HG03460 (cell line): ENCODE data around the gene CEP290.

ENCODE experiments used
- ATAC-seq: cut with Tn5 transposase; IDR thresholded peaks from one replicate; pipeline ENCODE4 v1.9.1; 2021; ENCODE audit not compliant: unreplicated experiment

CEP290 gene, protein sequence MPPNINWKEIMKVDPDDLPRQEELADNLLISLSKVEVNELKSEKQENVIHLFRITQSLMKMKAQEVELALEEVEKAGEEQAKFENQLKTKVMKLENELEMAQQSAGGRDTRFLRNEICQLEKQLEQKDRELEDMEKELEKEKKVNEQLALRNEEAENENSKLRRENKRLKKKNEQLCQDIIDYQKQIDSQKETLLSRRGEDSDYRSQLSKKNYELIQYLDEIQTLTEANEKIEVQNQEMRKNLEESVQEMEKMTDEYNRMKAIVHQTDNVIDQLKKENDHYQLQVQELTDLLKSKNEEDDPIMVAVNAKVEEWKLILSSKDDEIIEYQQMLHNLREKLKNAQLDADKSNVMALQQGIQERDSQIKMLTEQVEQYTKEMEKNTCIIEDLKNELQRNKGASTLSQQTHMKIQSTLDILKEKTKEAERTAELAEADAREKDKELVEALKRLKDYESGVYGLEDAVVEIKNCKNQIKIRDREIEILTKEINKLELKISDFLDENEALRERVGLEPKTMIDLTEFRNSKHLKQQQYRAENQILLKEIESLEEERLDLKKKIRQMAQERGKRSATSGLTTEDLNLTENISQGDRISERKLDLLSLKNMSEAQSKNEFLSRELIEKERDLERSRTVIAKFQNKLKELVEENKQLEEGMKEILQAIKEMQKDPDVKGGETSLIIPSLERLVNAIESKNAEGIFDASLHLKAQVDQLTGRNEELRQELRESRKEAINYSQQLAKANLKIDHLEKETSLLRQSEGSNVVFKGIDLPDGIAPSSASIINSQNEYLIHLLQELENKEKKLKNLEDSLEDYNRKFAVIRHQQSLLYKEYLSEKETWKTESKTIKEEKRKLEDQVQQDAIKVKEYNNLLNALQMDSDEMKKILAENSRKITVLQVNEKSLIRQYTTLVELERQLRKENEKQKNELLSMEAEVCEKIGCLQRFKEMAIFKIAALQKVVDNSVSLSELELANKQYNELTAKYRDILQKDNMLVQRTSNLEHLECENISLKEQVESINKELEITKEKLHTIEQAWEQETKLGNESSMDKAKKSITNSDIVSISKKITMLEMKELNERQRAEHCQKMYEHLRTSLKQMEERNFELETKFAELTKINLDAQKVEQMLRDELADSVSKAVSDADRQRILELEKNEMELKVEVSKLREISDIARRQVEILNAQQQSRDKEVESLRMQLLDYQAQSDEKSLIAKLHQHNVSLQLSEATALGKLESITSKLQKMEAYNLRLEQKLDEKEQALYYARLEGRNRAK (N-terminal part only)

GRCh38 chr12:88141774-88142609, at the start of gene CEP290, which contains the start of gene TMTC3:
Gene CEP290 (minus strand): TSS chr12:88142088. CDS start chr12:88141307, 781 bp downstream.
Gene TMTC3 (plus strand): TSS chr12:88142307. CDS start chr12:88148316, 6,009 bp downstream.
- ATAC-seq = peak; percentile 94

- ATAC-seq = no peak
Measured at GRCh38 chr12:88188180-88188579, 46.3 kb upstream of the CEP290 start.

DNA sequence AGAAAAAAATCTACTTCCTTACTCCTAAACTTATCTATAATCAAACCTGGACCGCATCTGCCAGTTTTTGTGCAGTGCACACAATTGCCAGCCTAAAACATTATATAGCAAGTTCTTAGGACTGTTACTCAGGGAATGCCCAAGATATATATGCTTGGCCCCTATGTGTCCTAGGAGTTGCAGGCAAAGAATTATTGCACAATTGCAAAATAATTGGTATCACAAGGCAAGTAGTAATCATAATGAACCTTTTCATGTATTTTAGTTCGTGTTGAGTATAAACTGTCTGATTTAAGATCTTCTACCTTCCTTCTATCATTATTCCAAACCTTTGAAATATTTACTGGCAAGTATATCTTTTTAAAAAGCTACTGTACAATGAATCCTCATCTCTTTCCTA, 45.7 kb upstream of the CEP290 start:
- no peak for ATAC-seq

DNA sequence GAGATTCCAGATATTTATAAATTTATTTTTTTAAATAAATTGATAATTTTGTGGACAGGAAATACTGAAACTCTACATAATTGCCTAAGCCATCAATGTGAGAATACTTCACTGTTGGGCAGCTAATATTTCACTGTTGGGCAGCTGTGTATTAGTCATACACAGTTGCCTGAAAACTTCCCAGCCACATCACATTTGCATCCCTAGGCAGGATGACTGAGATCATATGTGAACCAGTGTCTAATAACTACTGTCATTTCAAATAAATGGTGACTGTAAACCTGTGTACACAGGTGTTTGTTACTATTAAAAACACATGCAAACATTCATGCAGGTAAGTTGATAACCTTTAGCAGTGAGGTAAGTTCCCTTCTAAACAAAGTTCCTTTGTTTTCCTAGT, 44.1 kb upstream of the CEP290 start:
- peak; percentile 97 for ATAC-seq

DNA sequence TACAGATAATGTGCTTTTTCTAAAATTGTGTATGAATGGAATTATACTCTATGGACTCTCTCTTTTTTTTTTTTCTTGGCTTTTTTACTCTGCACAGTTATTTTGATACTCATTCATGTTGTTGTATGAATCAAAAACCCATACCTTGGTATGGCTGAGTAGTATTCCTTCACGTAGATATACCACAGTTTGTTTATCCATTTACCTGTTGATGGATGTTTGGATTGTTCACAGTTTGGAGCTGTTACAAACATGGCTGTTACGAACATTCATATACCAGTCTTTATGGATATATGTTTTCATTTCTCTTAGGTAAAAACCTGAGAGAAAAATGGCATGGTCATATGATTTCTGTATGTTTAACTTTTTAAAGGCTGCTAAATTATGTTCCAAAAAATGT, 43.4 kb upstream of the CEP290 start:
- ATAC-seq = no peak

DNA sequence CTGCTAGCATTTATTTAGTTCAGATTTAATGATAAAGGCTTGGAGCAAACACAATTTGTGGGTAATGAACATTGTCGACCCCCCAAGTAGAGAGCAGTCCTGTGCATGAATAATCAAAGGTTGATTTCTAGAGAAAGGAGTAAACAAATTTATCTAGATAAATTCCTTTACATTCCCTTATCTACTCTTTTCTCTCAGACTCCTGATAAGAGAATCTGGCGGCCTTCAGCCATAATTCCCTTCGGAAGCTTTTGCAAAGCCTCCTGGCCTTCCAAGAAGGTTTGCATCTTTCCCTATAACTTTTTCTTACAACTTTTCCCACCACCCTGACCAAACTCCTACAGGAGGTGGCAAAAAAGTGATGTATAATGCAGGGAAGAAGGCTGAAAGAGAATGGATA, 42.3 kb upstream of the CEP290 start:
- no peak for ATAC-seq

GRCh38 chr12:88182416-88182815, 40.5 kb upstream of the CEP290 start:
- no peak for ATAC-seq

DNA sequence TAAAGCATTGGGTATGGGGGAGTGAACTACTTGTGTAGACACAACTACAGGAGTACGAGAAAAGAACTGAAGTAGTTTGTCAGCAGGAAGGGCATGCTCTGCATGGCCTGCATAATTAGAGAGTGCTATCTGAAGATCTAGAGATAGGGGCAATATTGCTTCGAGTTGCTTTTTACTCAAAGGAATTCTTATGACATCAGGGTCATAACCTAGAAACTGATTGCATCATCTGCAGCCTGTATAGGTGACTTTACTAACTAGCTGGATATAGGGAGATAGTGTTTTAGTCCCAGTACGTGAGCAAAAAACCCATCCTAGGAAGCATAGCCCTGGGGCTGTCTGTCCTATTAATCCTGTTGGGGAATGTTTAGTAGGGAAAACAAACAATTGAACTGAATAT, 40.0 kb upstream of the CEP290 start:
- ATAC-seq = no peak

DNA sequence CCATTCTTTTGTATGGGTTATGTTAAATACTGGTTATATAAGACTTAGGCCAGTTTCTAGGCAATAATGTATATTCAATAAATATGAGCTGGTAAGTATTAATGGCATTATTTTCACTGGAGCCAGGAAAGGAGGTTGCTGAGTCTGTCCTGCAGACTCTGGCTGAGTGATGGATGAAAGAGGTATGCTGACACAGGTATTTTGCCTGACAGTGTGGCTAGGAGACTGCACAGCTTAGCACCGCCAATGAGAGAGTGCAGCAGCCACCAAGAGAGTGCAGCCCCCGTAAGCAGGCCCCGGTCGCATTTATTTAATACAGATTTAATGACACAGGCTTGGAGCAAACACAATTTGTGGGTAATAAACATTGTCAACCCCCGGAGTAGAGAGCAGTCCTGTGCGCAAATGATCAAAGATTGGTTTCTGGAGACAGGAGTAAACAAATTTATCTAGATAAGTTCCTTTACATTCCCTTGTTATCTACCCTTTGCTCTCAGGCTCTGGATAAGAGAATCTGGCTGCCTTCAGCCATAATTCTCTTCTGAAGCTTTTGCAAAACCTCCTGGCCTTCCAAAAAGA, 37.6 kb upstream of the CEP290 start:
- no peak for ATAC-seq

GRCh38 chr12:88175544-88175943, 33.7 kb upstream of the CEP290 start:
- no peak for ATAC-seq

DNA sequence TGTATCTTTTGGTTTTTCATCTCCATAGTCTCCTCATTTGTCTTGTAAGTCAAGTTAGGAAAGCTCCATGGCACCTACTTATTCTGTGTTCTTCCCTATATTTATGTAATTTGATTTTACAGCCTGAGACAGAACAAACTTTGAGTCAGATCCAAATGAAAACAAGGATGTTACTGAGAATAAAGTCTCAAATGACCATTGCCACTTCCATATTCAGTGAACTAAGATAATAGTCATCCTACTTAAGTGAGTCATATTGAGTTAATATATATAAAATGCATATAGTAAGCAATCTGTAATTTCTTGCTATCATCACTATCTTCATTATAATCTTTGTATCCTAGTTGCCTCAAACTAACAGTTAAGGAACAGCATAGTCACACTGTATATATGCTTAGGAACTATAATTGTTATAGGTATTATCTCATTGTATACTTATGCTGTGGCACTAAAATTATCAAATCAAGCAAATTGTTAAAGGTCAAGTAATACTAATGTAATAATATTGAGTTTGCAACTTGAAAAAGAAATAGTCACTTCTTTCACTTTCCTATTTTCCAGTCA, 31.0 kb upstream of the CEP290 start:
- no peak for ATAC-seq

GRCh38 chr12:88167384-88167783, 25.5 kb upstream of the CEP290 start:
- no peak for ATAC-seq

DNA sequence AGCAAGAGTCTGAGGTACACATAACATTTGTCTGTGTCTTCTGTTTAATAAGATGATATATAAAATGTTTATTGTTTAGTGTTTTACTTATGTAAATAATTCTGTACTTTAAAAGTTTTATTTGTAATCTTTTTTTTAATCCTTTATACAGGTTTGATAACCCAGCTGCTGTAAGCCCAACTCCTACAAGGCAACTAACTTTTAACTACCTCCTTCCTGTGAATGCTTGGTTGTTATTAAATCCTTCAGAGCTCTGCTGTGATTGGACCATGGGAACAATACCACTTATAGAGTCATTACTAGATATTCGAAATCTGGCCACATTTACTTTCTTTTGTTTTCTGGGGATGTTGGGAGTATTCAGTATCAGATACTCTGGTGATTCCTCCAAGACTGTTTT, 24.3 kb upstream of the CEP290 start:
- ATAC-seq = no peak

DNA sequence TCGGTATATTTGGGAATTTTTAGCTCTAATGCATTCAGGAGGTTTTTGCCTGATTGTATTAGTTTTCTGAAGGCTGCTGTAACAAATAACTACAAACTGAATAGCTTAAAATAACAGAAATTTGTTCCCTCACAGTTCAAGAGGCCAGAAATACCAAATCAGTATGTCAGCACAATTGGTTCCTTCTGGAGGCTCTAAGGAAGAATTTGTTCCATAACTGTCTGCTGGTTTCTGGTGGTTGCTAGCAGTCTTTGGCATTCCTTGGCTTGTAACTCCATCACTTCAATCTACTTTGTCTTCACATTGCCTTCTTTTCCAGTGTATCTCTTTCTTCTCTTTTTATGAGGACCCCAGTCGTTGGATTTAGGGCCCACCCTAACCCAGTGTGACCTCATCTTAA, 21.5 kb upstream of the CEP290 start:
- no peak for ATAC-seq

GRCh38 chr12:88156075-88156654, 14.3 kb upstream of the CEP290 start:
- ATAC-seq = no peak

DNA sequence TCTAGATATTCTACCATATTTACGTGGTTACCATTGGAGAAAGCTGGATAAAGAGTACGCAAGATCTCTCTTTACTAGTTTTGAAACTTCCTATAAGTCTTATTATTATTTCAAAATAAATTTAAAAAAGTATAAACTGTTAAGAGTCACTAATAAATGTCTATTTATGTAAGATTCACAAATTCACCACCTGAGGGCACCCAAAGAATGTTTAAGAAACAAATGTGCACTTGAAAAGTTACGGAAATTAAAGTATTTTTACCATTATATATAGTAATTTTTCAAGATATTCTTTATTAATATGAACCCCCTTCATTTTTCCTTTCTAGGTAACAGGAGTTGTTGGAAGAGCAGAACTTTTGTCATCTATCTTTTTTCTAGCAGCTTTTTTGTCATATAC, 12.1 kb upstream of the CEP290 start:
- no peak for ATAC-seq

- no peak for ATAC-seq
Measured at GRCh38 chr12:88150063-88150462, 8.2 kb upstream of the CEP290 start.

DNA sequence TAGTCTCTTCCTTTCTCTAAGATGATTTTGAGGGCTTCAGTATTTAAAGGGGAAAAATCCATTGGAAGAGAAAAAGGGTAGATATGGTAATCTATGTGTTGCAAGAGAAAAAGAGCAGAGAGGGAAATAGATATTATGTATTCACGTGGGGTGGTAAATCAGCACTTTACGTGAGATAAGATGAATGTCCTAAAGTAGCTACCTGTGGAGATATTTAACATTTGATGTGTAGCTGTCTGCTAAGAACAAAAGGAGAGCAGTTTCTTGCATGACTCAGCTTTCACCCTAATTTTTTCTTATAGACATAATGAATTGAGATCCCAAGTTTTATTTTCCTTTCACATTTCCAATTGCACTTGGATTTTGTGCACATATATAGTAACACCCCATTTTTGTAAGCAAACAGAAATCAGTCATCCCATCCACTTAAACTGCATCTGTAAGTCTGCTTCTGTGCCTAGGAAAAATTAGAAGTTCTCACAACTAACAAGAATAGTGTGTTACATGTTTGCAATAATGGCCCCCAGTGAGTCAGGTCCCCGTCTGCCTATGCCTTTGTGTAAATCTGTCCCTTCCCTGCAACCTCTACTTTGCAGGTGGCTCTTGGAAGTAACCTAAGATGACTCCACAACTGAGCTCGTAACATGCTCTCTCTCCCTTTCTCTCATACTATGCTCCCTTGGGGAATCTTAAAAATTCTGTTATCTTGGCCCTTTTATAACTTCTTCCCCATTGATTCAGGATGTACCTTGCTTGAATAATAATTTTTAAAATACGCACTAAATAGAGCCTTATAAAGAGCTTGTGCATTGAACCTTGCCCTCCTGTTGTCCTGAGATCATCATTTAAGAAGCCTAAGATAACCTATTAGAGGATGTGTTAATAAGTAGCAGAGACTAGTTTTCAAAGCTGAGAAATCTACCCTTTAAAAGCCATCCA, 3.9 kb upstream of the CEP290 start:
- ATAC-seq = peak; percentile 9
